GM21717 (cell line): ENCODE measurements around the gene SARDH.
"Not testable (repeated sequence)": the region's sequence is repeated elsewhere in the genome, so short reads cannot be mapped to it uniquely, and the experiment has no call there.

ENCODE experiments used
- ATAC-seq: cut with Tn5 transposase; IDR thresholded peaks from one replicate; pipeline ENCODE4 v1.9.1; 2021; ENCODE audit warnings: mild to moderate bottlenecking, moderate library complexity; ENCODE audit not compliant: unreplicated experiment

Gene SARDH

GRCh38 chr9:133687856-133688761 is 50.0 kb downstream of the SARDH start:
- no peak for ATAC-seq

GRCh38 chr9:133686642-133687575 is 51.2 kb downstream of the SARDH start:
- no peak for ATAC-seq

GRCh38 chr9:133685653-133686609 is 52.2 kb downstream of the SARDH start:
- ATAC-seq: no peak

- ATAC-seq: no peak
These were observed 53.2 kb downstream of the SARDH start for GRCh38 chr9:133684936-133685361.

- no peak for ATAC-seq
These were observed 53.8 kb downstream of the SARDH start for GRCh38 chr9:133684121-133684935.

- ATAC-seq: no peak
These were observed 54.5 kb downstream of the SARDH start for GRCh38 chr9:133683586-133684120.

GRCh38 chr9:133682818-133683585 is 55.1 kb downstream of the SARDH start:
- no peak for ATAC-seq

- no peak for ATAC-seq
These were observed 56.4 kb downstream of the SARDH start for GRCh38 chr9:133681658-133682306.

GRCh38 chr9:133680976-133681657 is 57.0 kb downstream of the SARDH start:
- no peak for ATAC-seq

- ATAC-seq: no peak
These were observed 57.7 kb downstream of the SARDH start for GRCh38 chr9:133680250-133680975.

- no peak for ATAC-seq
These were observed 58.6 kb downstream of the SARDH start for GRCh38 chr9:133679466-133680061.

- ATAC-seq: no peak
These were observed 59.1 kb downstream of the SARDH start for GRCh38 chr9:133679056-133679455.

- no peak for ATAC-seq
These were observed 60.8 kb downstream of the SARDH start for GRCh38 chr9:133677126-133678010.

GRCh38 chr9:133676450-133676849 is 61.7 kb downstream of the SARDH start:
- no peak for ATAC-seq

GRCh38 chr9:133675796-133676195 is 62.4 kb downstream of the SARDH start:
- not testable (repeated sequence) for ATAC-seq
